Coronary artery (tissue), 2 donors: ENCODE results near the gene PRKCH.
"Not testable (repeated sequence)": the region's sequence is repeated elsewhere in the genome, so short reads cannot be mapped to it uniquely, and the experiment has no call there.

Source experiments
- DNase-seq: peaks from one replicate; pipeline ENCODE4 v3.0.0-alpha.2; 2017; ENCODE audit warnings: low spot score
- H3K27ac ChIP-seq, 2 donors: fragments of 200-600 bp; sonication (generic); one replicate each; pipeline ENCODE4 v1.5.1; 2016 to 2019
- H3K4me3 ChIP-seq: fragments of 200-600 bp; sonication (generic); 2 replicates; pipeline ENCODE4 v1.5.1; 2016; ENCODE audit warnings: mild to moderate bottlenecking, moderate library complexity
- CTCF ChIP-seq: fragments of 200-600 bp; sonication (generic); IDR thresholded peaks from one replicate; pipeline ENCODE4 v1.5.1; 2019; ENCODE audit warnings: antibody characterized with exemption

Gene PRKCH

GRCh38 chr14:61462566-61463193, 141.3 kb downstream of the PRKCH start:
- H3K4me3 ChIP-seq: no peak overlapping the region
- no peak for TF ChIP-seq CTCF
- DNase-seq: peak; percentile 38
- no peak overlapping the region for H3K27ac ChIP-seq

- TF ChIP-seq CTCF: no peak
- no peak overlapping the region for H3K4me3 ChIP-seq
- H3K27ac ChIP-seq: no peak overlapping the region
- DNase-seq: no peak
Measured at GRCh38 chr14:61463664-61464285, 142.4 kb downstream of the PRKCH start.

GRCh38 chr14:61464539-61465320, 143.4 kb downstream of the PRKCH start:
- not testable (repeated sequence) for DNase-seq, H3K4me3 ChIP-seq, H3K27ac ChIP-seq

- H3K27ac ChIP-seq: peak overlapping the region; percentile 52 to 61
- TF ChIP-seq CTCF: no peak
- no peak overlapping the region for H3K4me3 ChIP-seq
- peak; percentile 86 for DNase-seq
Measured at GRCh38 chr14:61466249-61466904, 145.0 kb downstream of the PRKCH start.

GRCh38 chr14:61466905-61467280, 145.5 kb downstream of the PRKCH start:
- Histone ChIP-seq H3K27ac (peak overlapping the region in 1 of 2 donors; percentile 61), H3K4me3 (no peak overlapping the region)
- no peak for TF ChIP-seq CTCF
- DNase-seq: no peak

- H3K27ac ChIP-seq: peak overlapping the region in 1 of 2 donors; percentile 16
Measured at GRCh38 chr14:61467296-61467695, 145.9 kb downstream of the PRKCH start.

More at GRCh38 chr14:61467296-61467695, 145.9 kb downstream of the PRKCH start:
- no peak for TF ChIP-seq CTCF
- H3K4me3 ChIP-seq: no peak overlapping the region
- no peak for DNase-seq
